GM18909 (cell line): ENCODE measurements around the gene FAM193A.
A peak's percentile ranks its signal among the peaks of the same experiment; 100 is the strongest.

ENCODE experiments used
- ATAC-seq: cut with Tn5 transposase; IDR thresholded peaks from one replicate; pipeline ENCODE4 v1.9.1; 2021; ENCODE audit warnings: mild to moderate bottlenecking; ENCODE audit not compliant: unreplicated experiment, poor library complexity

Gene FAM193A

GRCh38 chr4:2742081-2742822 is 205.8 kb downstream of the FAM193A start:
- no peak for ATAC-seq

GRCh38 chr4:2742823-2743517 is 206.5 kb downstream of the FAM193A start:
- ATAC-seq = no peak

- no peak for ATAC-seq
Measured at GRCh38 chr4:2743518-2744445, 207.3 kb downstream of the FAM193A start.

GRCh38 chr4:2744576-2745270 is 208.3 kb downstream of the FAM193A start:
- no peak for ATAC-seq

DNA sequence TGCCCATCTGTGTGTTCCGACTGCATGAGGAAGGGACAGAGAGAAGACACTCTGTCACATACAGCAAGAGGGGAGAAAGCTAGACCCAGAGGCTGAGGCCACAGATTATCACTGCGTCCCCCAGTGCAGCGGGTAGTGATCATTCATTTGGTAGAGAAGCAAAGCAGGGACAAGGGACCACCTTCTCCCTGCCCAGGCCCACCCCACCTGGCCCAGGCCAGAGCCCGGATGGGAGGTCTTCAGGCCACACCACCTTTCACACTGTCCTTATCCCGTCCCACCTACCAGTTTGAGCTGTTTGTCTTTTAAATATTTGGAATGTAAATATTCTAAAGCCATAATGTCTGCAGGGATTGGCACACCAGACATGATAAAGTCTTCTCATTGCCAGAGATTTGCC is 209.1 kb downstream of the FAM193A start:
- no peak for ATAC-seq

GRCh38 chr4:2745981-2746806 is 209.7 kb downstream of the FAM193A start:
- peak; percentile 91 for ATAC-seq

DNA sequence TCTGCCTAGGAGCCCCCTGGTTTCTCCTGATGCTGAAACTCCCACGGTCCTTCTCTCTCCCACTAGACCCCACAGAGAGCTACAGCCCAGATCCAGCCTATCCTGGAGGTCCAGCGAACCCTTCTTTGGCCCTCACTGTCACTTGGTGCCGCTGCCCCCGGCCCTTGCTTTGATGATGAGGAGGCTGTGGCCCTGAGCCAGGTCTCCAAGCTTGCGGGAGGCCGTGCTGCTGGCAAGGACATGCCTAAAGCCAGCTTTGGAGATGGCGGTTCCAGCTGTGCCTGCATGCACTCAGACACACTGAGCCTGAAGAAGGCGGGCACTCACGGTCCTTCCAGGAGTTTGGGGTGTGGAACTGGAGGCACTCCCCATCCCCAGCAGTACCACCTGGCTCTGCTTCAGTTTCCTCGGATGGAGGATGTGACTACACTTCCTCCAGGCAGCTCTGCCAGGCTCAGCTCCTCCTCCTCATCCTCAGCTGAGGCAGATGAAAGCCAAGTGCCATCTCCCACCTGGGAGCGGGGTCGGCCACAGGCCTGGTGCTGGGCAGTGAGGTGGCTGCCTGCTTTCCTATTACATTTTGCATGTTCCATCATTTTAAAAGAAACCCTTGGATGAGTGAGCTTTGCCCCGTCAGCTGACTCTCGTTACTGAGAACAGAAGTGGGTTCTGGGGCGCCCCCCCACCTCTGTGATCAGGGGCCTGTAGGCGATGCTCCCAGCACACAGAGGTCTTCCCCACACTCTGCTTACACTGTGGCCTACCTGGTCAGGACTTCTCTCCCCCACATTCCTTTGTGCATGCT is 210.6 kb downstream of the FAM193A start:
- no peak for ATAC-seq

- no peak for ATAC-seq
Measured at GRCh38 chr4:2750719-2751605, 214.5 kb downstream of the FAM193A start.

DNA sequence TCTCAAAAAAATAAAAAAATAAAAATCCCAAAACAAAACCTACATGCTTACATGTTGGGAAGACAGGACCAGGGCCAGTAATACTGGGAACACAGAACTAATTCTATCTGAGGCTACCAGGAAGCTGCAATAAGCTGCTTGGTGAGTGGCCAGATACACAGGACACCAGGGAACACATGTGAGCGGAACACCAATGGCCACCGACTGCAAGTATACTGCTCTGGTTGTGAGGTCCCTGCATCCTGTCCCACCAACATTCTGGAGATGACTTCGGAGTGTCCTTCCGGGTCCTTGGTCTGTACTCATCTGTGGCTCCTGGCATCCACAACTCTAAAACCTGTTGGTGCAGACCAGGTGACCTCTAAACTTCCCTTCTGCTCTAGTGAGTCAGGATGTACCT is 217.0 kb downstream of the FAM193A start:
- no peak for ATAC-seq

DNA sequence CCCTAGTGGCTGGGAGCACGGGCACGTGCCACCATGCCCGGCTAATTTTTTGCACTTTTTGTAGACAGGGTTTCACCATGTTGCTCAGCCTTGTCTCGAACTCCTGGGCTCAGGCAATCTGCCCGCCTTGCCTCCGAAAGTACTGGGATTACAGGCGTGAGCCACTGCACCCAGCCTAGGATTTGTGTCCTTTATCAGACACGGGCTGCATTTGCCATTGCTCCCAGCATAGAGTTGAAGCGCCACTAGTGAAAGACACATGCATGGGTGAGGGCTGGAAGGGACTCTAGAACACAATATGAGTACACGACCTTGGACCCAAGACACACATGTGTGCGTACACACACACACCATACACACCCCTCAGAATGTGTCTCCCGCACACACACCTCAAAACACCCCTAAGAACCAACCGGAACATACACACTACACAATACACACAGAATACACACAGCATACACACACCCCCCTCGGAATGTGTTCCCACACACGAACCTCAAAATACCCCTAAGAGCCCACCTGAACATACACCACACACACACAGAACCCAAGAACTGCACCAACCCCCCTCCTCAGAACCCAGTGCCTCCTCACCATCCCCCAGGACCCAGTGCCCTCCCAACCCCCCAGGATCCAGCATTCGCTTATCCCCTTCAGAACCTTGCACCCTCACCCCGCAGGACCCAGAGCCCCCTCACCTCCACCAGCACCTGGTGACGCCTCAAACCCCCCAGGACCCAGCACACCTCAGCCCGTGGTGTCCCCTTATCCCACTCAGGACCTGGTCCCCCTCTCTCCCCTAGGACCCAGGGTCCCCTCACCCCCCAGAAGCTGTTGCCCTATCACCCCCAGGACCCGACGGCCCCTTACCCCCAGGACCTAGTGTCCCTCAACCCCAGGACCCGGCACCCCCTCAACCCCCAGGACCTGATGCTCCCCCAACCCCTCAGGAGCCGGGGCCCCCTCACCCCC is 218.7 kb downstream of the FAM193A start:
- ATAC-seq = no peak

DNA sequence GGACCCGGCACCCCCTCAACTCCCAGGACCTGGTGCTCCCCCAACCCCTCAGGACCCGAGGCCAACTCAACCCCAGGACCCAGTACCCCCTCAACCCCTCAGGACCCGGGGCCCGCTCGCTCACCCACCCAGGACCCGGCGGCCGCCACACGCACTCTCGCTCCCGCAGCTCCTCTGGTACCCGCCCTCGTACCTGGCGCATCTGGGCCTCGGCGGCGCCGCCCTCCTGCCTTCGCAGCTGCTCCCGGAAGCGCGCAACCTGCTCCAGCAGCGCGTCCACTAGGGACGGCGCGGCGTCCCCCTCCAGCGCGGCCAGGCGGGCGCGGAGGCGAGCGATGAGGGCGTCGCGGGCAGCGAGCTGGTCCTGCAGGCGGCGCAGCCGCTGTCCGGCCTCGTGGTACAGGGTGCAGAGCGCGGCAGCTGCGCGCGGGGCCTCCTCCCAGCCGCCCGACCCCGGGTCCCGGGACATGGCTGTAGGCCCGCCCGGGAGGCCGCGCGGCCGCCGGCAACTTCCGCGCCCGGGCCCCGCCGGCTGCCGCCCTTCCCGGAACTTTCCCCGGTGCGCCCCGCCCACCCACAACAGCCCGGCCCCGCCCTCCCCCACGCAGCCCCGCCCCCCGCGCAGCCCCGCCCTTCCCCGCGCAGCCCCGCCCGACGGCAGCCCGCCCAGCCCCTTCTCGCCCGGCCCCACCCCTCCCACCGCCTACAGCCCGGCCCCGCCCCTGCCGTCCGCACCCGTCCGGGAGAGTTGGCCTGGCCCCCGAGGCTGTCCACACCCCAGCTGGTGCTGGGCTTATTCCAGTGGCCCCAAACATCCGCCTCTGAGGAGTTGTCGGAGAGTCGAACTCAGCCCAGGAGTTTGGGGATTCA is 219.6 kb downstream of the FAM193A start, which contains the start of gene TNIP2:
TSS of gene TNIP2 (minus strand) at position 516 of the 870 bp plus-strand sequence. CDS start at position 469, 47 bp downstream.
- ATAC-seq = peak; percentile 75

DNA sequence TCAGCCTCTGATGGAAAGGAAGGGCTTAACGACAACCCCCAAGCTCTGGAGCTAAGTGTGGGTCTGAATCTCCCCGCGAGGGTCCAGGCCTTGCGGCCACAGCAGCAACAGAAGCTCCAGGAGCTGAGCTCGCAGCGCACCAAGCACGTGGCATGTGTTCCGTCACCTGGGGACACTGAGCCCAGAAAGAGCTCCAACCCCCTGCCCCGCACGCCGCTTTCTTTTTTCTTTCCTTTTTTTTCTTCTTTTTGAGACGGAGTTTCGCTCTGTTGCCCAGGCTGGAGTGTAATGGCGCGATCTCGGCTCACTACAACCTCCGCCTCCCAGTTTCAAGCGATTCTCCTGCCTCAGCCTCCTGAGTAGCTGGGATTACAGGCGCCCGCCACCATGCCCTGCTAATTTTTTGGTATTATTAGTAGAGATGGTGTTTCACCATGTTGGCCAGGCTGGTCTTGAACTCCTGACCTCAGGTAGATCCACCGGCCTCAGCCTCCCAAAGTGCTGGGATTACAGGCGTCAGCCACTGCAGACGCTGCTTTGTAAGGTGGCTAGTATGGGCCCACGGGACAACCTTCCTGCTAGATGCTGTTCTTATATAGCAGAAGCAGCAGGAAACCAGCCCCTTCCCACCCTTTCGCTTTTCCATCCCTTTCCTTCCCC is 220.4 kb downstream of the FAM193A start:
- peak; percentile 3 for ATAC-seq

- no peak for ATAC-seq
Measured at GRCh38 chr4:2757426-2757825, 221.0 kb downstream of the FAM193A start.

- ATAC-seq = no peak
Measured at GRCh38 chr4:2761035-2761923, 224.8 kb downstream of the FAM193A start.
